ENCODE data around the gene CADPS2. TPM values are rescaled to one million over a fixed set of nuclear protein-coding genes. Genes with fewer than 3 reads are reported as not detected.

CADPS2 gene
- polyA plus RNA-seq, 3 donors: 48.0 to 51.7 (median 48.4) TPM

GRCh38 chr7:122453432-122453831, 432.8 kb downstream of the CADPS2 start:
- no peak for DNase-seq

- DNase-seq: no peak
These were observed 437.2 kb downstream of the CADPS2 start for GRCh38 chr7:122448893-122449589.

GRCh38 chr7:122442929-122443328, 443.3 kb downstream of the CADPS2 start:
- DNase-seq: no peak

DNA sequence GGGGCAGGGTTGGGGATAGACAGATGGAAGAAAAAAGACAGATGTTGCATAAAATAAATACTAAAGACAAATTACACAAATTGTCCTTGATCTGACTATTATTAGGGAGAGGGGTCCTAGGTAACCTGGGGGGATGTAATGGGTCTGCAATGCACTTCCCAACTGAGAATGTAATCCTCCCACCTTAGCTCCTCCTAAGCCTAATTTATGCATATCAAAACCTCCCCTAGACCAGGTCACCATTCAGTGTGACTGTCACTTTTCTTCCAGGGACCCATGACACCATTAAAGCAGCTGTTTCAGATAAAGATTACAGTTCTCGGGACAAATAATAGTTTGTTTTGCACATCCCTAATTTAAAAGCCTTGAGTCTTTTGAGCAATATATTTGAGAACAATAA, 447.8 kb downstream of the CADPS2 start:
- DNase-seq: no peak

DNA sequence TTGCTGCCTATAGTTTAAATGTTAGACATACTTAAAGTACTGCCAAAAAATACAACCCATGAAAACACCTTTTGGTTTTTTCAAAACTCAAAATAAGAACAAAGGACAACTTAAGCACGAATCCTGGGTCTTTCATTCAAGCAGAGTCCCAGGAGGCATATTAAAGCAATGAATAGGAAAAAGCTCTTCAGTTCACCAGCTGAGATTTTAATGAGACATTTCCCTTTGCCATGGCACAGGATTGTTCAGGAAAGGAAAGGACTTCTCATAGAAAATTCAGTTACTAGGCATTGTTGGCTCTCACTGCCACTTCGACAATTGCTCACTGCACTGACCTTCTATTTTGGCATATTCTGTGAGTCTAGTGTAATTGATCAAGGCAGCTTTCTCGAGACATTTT, 448.3 kb downstream of the CADPS2 start:
- no peak for DNase-seq

- DNase-seq: no peak
These were observed 452.5 kb downstream of the CADPS2 start for GRCh38 chr7:122433765-122434164.

GRCh38 chr7:122430710-122431109, 455.6 kb downstream of the CADPS2 start:
- DNase-seq: no peak

- DNase-seq: no peak
These were observed 456.3 kb downstream of the CADPS2 start for GRCh38 chr7:122429926-122430325.

DNA sequence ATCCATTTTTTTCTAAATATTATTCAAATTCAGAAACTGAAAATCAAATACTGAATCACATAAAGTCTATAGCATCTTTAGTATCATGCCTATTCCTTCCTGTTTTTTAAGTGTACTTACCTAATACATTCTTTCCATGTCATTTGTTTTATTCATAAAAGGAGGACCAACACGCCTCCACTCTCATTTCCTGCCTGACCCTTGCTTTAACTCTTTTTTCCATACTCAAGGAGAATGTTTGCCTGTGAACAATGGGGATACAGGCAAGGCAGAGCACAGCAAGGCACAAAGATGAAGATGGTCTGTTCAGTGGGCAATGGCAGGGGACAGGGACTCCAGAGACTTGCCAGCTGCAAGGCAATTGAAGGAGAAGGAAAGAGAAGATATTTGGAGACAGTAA, 460.5 kb downstream of the CADPS2 start:
- no peak for DNase-seq

DNA sequence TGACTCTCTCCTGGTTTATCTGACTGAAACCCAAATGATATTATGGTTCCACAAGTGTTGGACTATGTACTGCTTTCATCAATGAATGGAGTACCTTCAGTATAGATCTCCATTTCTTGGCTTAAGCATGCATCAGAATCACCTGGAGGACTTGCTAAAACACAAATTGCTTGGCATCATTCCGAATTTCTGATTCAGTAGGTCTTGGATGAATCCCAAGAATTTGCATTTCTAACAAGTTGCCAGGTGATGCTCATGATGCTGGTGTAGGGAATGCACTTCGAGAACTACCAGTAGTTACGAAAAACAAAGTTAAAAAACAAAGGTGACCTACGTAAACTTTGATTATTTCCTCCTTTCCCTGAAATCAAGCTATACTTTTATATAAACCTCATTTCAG, 462.7 kb downstream of the CADPS2 start:
- DNase-seq: no peak

DNA sequence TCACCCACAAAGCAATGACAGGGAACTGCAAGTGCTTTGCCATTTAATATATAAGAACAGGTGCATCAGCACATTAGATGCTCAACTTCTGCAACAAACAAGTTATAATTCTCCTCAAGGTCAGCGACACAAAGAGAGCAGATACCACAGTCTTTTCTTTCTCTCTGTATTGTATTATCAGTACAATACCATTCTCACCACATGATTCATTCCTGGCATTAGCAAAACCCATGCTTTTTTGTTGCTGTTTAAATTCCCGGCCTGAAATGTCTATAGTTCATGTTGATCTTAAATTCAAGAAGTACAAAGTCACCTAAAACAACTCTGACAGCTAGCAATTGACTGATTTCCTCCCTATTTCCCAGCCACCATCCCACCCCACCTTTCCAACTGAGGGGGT, 469.9 kb downstream of the CADPS2 start:
- DNase-seq: no peak

- DNase-seq: no peak
These were observed 470.8 kb downstream of the CADPS2 start for GRCh38 chr7:122415510-122415909.

GRCh38 chr7:122413339-122413738, 472.9 kb downstream of the CADPS2 start:
- no peak for DNase-seq

DNA sequence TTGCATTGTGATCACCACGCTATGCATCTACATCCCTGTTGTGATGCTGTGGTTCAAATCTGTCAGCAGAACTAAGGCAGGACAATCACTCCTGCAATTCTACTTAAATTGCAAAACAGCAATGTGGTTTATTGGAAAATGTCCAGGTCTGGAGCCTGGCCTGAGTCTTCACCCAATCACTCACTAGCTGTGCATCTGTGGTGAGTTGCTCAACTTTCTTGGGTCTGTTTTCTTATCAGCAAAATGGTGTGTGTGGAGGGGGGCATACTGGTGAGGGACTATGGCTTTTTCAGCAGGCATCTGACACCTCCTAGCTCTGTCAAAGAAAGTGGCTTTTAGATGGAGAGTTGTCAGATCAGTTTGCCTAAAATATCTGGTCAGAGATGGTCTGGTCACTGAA, 473.4 kb downstream of the CADPS2 start:
- no peak for DNase-seq

DNA sequence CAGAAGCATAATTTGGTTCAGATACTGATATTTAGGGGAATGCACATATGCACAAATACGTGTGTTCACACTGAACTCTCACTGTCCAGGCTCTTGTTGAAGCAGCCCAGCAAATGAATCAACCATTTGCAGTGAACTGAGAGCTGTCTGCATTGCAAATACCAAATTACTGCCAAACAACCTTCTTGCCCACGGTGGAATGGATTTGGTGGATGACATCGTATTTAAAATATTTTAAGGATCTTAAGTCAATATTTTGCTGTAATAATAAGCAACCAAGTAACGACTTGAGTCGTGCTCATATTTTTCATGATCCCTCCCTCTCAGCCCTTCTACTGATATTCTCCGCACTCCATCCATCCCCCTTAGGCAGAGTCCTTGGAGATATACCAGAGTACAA, 473.8 kb downstream of the CADPS2 start:
- DNase-seq: no peak

- no peak for DNase-seq
These were observed 479.1 kb downstream of the CADPS2 start for GRCh38 chr7:122407195-122407594.

DNA sequence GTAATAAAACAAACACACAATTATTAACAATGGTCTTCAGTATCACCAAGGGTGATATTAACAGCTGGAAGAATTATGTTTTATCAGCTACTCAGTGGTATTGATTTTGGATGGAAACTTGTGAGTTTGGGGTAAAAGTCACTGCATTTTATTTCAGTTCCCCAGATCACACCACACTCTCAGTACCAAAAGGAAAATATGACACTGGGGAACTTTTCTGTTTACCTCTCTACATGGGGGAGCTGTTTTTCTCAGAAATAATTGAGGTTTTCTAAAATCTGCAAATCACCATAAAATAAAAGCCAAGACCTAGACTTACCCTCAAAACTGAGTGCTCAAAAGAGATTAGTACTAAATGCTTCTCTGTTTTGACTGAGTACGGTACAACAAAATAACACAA, 483.1 kb downstream of the CADPS2 start:
- DNase-seq: no peak

DNA sequence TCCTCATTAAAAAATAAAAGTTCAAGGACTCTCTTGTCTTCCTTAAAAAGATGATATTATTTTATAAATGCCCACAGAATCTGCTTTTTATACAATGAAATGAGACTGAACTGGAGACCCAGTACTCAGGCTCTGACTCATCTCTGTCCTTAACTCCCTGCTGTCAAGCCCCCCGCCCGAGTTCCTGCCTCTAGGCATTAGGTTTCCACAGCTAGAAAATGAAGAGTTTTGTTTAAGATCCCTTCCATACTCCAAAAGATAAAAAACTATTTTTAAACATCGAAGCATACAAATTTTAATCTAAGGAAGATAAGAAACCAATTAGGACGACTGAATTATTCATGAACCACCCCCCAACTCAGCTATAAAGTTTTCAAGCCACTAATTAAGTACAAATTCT, 484.0 kb downstream of the CADPS2 start:
- no peak for DNase-seq

- no peak for DNase-seq
These were observed 488.9 kb downstream of the CADPS2 start for GRCh38 chr7:122397381-122397780.

DNA sequence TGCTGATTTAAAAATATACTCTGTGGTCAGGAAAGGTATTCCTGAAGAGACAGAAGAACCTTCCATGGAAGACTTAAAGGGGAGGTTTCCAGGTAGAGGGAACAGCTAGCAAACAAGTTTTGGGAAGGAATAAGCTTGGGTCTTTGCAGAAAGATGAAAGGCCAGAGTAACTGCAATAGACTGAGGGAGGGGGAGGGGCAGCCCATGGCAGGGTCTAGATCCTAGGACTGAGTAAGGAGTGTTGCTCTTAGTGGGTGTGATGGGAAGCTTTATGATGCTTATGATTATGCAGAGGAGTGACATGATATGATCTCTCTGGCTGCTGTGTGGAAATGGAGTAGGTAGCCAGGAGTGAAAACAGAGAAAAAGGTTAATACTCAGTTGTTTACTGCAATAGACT, 491.7 kb downstream of the CADPS2 start:
- DNase-seq: no peak

DNA sequence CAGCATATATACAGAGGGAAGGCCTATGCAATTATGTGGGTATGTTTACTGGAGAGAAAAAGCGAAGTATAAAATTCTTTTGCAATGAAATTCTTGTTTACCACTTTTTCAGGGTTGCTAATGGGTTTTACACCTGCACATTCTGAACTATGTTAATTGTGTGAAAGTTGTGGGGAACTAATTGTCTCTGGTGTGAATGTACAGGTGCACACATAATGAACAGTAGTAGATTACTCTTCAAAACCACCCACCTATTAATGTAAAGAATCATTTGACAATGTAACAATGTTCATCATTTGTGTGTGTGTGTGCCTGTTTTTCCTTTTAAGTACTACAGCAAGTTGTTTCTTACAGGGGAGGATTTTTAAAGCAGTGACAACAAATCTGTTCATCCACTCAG, 501.7 kb downstream of the CADPS2 start:
- DNase-seq: no peak

- DNase-seq: no peak
These were observed 502.3 kb downstream of the CADPS2 start for GRCh38 chr7:122383934-122384333.

DNA sequence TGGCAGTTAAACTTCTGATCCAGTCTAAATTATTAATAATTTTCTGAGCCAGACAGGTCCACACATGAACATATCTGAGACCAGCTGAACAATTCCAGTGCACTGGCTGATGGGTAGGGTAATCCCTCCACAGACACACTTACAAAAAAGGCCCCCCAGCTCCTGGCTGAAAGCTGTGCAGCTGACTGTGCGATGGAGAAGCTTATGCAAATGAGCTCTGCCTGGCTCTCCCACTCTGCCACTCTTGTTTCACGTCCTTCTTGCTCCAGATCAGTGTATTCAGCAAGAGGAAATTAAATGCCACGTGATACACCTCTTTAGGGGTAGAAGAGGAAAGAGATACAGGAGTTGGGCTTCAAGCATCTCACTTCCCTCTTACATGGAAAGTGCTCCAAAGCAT, 505.3 kb downstream of the CADPS2 start:
- DNase-seq: no peak

- DNase-seq: no peak
These were observed 506.8 kb downstream of the CADPS2 start for GRCh38 chr7:122379491-122379890.

DNA sequence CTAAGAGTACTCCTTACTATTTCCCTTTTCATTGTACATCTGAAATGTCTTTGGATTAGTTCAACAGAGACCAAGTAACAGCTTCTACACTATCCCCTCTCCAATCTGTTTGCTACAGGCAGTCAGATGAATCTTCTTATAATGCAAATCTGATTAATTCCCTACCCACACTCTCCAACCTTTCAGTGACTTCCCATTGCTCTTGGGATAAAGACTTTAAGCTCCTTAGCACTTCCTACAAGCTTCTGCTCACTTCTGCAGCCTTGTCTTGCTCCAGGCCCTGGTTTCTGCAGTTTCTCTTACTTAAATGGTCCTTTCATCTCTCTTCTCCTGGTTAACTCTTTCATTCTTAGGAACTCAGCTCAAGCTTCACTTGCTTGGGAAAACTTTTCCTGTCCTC, 516.5 kb downstream of the CADPS2 start:
- no peak for DNase-seq
